HepG2 (cell line): ENCODE measurements around the gene HLA-DOA. TPM values are rescaled to one million over a fixed set of nuclear protein-coding genes. Genes with fewer than 3 reads are reported as not detected.

Experiments used
- ELF4 ChIP-seq: sonication (generic); formaldehyde crosslinking; IDR thresholded peaks from 2 replicates; pipeline ENCODE4 v1.5.0; 2020; ENCODE audit warnings: missing genetic modification reagents, mild to moderate bottlenecking, moderate library complexity, borderline replicate concordance
- ETV6 ChIP-seq: sonication (generic); formaldehyde crosslinking; conservative IDR thresholded peaks from 2 replicates; pipeline ENCODE4 v1.4.0; 2020; ENCODE audit warnings: missing genetic modification reagents
- MAF1 ChIP-seq: sonication (generic); formaldehyde crosslinking; IDR thresholded peaks from 2 replicates; pipeline ENCODE4 v1.5.0; 2020; ENCODE audit warnings: missing genetic modification reagents, borderline replicate concordance
- NCOA2 ChIP-seq: sonication (generic); formaldehyde crosslinking; IDR thresholded peaks from 2 replicates; pipeline ENCODE4 v1.8.0; 2022; ENCODE audit warnings: inconsistent platforms
- SRY ChIP-seq: sonication (generic); formaldehyde crosslinking; IDR thresholded peaks from 2 replicates; pipeline ENCODE4 v1.8.0; 2022; ENCODE audit warnings: mild to moderate bottlenecking, missing genetic modification reagents
- ZBTB20 ChIP-seq: sonication (generic); formaldehyde crosslinking; IDR thresholded peaks from 2 replicates; pipeline ENCODE4 v1.8.1; 2023; ENCODE audit warnings: missing genetic modification reagents, low read depth, mild to moderate bottlenecking, borderline replicate concordance
- ZNF12 ChIP-seq: sonication (generic); formaldehyde crosslinking; IDR thresholded peaks from 2 replicates; pipeline ENCODE4 v1.5.0; 2020; ENCODE audit warnings: missing genetic modification reagents
- ZNF33B ChIP-seq: sonication (generic); formaldehyde crosslinking; IDR thresholded peaks from 2 replicates; pipeline ENCODE4 v1.5.1; 2020; ENCODE audit warnings: mild to moderate bottlenecking, missing genetic modification reagents
- ZNF451 ChIP-seq: sonication (generic); formaldehyde crosslinking; IDR thresholded peaks from 2 replicates; pipeline ENCODE4 v1.5.0; 2020; ENCODE audit warnings: mild to moderate bottlenecking, missing genetic modification reagents
- polyA plus RNA-seq, 8 experiments: library from polyadenylated mRNA; depleted of rRNA in 3 of 8; stranded (reverse) in 7 of 8; unstranded in 1 of 8; fragments of >200 nt; fragmentation: Illumina TruSeq in 4 of 8; extraction: Trizol in 4 of 8; gene quantifications; 2 replicates each; pipeline versions ENCODE4 v1.2.1 to v1.2.3, GENCODE V29; 2011 to 2016; ENCODE audit warnings: low read depth in 4 of 8, missing spikeins in 1 of 8, mixed read lengths in 1 of 8; ENCODE audit not compliant: insufficient read depth in 1 of 8
- total RNA-seq, 5 experiments: library from RNA; depleted of rRNA; stranded (reverse); fragments of >200 nt; fragmentation: Illumina TruSeq; extraction: Trizol; gene quantifications; 2 replicates each; pipeline ENCODE4 v1.2.3, GENCODE V29; 2016; ENCODE audit warnings: low read depth in 1 of 5
- TF ChIP-seq, protein P1 (sequence below): sonication (generic); formaldehyde crosslinking; conservative IDR thresholded peaks from 2 replicates; pipeline ENCODE4 v1.8.0; 2022; ENCODE audit warnings: low read depth, missing genetic modification reagents
- TF ChIP-seq, protein P2 (sequence below): sonication (generic); formaldehyde crosslinking; IDR thresholded peaks from 2 replicates; pipeline ENCODE4 v1.9.0; 2021; ENCODE audit warnings: mild to moderate bottlenecking, missing genetic modification reagents
- TF ChIP-seq, protein P3 (sequence below): sonication (generic); formaldehyde crosslinking; IDR thresholded peaks from 2 replicates; pipeline ENCODE4 v1.4.0; 2020; ENCODE audit warnings: mild to moderate bottlenecking, missing genetic modification reagents
- TF ChIP-seq, protein P4 (sequence below): sonication (generic); formaldehyde crosslinking; IDR thresholded peaks from 2 replicates; pipeline ENCODE4 v1.4.0; 2020; ENCODE audit warnings: mild to moderate bottlenecking, low read depth, missing genetic modification reagents
- TF ChIP-seq, protein P5 (sequence below): sonication (generic); formaldehyde crosslinking; IDR thresholded peaks from 2 replicates; pipeline ENCODE4 v1.4.0; 2020; ENCODE audit warnings: missing genetic modification reagents, borderline replicate concordance
- TF ChIP-seq, protein P6 (sequence below): sonication (generic); formaldehyde crosslinking; IDR thresholded peaks from 2 replicates; pipeline ENCODE4 v1.4.0; 2020; ENCODE audit warnings: mild to moderate bottlenecking, missing genetic modification reagents

Gene HLA-DOA
- total and polyA plus RNA-seq, 2 of the 13 experiments (the other 11 are each of a cell fraction or from before 2014, with no cell fraction given) = 0.03 to 0.09 TPM

DNA sequence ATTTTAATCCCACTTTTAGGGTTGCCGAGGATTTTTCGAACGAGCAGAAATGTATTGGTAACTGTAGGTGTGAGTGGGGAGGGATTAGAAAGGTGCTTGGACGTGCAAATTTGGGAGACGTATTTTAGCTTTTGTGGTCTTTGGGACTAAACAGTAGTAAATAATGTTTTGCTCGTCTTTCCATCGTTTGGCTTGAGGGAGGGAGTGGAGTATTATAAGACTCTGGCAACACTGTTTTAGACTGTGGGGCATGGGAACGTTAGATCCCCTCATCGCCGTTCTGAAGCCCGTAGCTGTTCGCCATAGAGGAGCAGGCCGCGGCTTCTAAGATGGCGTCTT is 38.2 kb downstream of the HLA-DOA start (continued):
- TF ChIP-seq, protein P1, sequence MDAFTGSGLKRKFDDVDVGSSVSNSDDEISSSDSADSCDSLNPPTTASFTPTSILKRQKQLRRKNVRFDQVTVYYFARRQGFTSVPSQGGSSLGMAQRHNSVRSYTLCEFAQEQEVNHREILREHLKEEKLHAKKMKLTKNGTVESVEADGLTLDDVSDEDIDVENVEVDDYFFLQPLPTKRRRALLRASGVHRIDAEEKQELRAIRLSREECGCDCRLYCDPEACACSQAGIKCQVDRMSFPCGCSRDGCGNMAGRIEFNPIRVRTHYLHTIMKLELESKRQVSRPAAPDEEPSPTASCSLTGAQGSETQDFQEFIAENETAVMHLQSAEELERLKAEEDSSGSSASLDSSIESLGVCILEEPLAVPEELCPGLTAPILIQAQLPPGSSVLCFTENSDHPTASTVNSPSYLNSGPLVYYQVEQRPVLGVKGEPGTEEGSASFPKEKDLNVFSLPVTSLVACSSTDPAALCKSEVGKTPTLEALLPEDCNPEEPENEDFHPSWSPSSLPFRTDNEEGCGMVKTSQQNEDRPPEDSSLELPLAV = no peak
- TF ChIP-seq ZBTB20 = 0 out of 2 replicates have a peak, but pooled peaks have one; percentile 18
- no peak for TF ChIP-seq ZNF33B (CRISPR knock-in tag)
- TF ChIP-seq, protein P2, sequence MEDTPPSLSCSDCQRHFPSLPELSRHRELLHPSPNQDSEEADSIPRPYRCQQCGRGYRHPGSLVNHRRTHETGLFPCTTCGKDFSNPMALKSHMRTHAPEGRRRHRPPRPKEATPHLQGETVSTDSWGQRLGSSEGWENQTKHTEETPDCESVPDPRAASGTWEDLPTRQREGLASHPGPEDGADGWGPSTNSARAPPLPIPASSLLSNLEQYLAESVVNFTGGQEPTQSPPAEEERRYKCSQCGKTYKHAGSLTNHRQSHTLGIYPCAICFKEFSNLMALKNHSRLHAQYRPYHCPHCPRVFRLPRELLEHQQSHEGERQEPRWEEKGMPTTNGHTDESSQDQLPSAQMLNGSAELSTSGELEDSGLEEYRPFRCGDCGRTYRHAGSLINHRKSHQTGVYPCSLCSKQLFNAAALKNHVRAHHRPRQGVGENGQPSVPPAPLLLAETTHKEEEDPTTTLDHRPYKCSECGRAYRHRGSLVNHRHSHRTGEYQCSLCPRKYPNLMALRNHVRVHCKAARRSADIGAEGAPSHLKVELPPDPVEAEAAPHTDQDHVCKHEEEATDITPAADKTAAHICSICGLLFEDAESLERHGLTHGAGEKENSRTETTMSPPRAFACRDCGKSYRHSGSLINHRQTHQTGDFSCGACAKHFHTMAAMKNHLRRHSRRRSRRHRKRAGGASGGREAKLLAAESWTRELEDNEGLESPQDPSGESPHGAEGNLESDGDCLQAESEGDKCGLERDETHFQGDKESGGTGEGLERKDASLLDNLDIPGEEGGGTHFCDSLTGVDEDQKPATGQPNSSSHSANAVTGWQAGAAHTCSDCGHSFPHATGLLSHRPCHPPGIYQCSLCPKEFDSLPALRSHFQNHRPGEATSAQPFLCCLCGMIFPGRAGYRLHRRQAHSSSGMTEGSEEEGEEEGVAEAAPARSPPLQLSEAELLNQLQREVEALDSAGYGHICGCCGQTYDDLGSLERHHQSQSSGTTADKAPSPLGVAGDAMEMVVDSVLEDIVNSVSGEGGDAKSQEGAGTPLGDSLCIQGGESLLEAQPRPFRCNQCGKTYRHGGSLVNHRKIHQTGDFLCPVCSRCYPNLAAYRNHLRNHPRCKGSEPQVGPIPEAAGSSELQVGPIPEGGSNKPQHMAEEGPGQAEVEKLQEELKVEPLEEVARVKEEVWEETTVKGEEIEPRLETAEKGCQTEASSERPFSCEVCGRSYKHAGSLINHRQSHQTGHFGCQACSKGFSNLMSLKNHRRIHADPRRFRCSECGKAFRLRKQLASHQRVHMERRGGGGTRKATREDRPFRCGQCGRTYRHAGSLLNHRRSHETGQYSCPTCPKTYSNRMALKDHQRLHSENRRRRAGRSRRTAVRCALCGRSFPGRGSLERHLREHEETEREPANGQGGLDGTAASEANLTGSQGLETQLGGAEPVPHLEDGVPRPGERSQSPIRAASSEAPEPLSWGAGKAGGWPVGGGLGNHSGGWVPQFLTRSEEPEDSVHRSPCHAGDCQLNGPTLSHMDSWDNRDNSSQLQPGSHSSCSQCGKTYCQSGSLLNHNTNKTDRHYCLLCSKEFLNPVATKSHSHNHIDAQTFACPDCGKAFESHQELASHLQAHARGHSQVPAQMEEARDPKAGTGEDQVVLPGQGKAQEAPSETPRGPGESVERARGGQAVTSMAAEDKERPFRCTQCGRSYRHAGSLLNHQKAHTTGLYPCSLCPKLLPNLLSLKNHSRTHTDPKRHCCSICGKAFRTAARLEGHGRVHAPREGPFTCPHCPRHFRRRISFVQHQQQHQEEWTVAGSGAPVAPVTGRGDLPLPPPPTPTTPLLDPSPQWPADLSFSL (CRISPR knock-in tag) = no peak
- no peak; the same call in 1 of the 2 replicates for TF ChIP-seq NCOA2 (CRISPR knock-in tag)
- no peak for TF ChIP-seq ETV6 (CRISPR knock-in tag)
- TF ChIP-seq MAF1 (CRISPR knock-in tag) = no peak
- TF ChIP-seq, protein P3, sequence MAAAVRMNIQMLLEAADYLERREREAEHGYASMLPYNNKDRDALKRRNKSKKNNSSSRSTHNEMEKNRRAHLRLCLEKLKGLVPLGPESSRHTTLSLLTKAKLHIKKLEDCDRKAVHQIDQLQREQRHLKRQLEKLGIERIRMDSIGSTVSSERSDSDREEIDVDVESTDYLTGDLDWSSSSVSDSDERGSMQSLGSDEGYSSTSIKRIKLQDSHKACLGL = no peak
- TF ChIP-seq, protein P4, sequence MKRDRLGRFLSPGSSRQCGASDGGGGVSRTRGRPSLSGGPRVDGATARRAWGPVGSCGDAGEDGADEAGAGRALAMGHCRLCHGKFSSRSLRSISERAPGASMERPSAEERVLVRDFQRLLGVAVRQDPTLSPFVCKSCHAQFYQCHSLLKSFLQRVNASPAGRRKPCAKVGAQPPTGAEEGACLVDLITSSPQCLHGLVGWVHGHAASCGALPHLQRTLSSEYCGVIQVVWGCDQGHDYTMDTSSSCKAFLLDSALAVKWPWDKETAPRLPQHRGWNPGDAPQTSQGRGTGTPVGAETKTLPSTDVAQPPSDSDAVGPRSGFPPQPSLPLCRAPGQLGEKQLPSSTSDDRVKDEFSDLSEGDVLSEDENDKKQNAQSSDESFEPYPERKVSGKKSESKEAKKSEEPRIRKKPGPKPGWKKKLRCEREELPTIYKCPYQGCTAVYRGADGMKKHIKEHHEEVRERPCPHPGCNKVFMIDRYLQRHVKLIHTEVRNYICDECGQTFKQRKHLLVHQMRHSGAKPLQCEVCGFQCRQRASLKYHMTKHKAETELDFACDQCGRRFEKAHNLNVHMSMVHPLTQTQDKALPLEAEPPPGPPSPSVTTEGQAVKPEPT (CRISPR knock-in tag) = no peak; the same call in 1 of the 2 replicates
- no peak for TF ChIP-seq ELF4
- no peak for TF ChIP-seq ZNF451 (CRISPR knock-in tag)
- TF ChIP-seq SRY (CRISPR knock-in tag) = peak; percentile 70; the same call in 1 of the 2 replicates
- TF ChIP-seq, protein P5, sequence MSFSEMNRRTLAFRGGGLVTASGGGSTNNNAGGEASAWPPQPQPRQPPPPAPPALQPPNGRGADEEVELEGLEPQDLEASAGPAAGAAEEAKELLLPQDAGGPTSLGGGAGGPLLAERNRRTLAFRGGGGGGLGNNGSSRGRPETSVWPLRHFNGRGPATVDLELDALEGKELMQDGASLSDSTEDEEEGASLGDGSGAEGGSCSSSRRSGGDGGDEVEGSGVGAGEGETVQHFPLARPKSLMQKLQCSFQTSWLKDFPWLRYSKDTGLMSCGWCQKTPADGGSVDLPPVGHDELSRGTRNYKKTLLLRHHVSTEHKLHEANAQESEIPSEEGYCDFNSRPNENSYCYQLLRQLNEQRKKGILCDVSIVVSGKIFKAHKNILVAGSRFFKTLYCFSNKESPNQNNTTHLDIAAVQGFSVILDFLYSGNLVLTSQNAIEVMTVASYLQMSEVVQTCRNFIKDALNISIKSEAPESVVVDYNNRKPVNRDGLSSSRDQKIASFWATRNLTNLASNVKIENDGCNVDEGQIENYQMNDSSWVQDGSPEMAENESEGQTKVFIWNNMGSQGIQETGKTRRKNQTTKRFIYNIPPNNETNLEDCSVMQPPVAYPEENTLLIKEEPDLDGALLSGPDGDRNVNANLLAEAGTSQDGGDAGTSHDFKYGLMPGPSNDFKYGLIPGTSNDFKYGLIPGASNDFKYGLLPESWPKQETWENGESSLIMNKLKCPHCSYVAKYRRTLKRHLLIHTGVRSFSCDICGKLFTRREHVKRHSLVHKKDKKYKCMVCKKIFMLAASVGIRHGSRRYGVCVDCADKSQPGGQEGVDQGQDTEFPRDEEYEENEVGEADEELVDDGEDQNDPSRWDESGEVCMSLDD = no peak
- TF ChIP-seq ZNF12 (CRISPR knock-in tag) = 0 out of 2 replicates have a peak, but pooled peaks have one; percentile 38
- TF ChIP-seq, protein P6, sequence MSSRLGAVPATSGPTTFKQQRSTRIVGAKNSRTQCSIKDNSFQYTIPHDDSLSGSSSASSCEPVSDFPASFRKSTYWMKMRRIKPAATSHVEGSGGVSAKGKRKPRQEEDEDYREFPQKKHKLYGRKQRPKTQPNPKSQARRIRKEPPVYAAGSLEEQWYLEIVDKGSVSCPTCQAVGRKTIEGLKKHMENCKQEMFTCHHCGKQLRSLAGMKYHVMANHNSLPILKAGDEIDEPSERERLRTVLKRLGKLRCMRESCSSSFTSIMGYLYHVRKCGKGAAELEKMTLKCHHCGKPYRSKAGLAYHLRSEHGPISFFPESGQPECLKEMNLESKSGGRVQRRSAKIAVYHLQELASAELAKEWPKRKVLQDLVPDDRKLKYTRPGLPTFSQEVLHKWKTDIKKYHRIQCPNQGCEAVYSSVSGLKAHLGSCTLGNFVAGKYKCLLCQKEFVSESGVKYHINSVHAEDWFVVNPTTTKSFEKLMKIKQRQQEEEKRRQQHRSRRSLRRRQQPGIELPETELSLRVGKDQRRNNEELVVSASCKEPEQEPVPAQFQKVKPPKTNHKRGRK (CRISPR knock-in tag) = no peak
